ENCODE measurements around the gene HIRIP3.

HIRIP3 gene

GRCh38 chr16:29978081-29978480 lies 17.3 kb downstream of the HIRIP3 start:
- ATAC-seq = no peak
- TF ChIP-seq ZFP30 (CRISPR knock-in tag; IDR thresholded peaks at IDR 0.05) = no peak
- no peak for TF ChIP-seq PPARA (CRISPR knock-in tag; IDR thresholded peaks at IDR 0.05; ENCODE audit: borderline replicate concordance)
- TF ChIP-seq ZNF565 (CRISPR knock-in tag; conservative IDR thresholded peaks at IDR 0.05; ENCODE audit: low read depth) = no peak
- TF ChIP-seq CREB5 (CRISPR knock-in tag; IDR thresholded peaks at IDR 0.05; ENCODE audit: low read depth) = no peak
- TF ChIP-seq ZFP3 (CRISPR knock-in tag; IDR thresholded peaks at IDR 0.05) = no peak
- TF ChIP-seq TCF4 (CRISPR knock-in tag; IDR thresholded peaks at IDR 0.05; ENCODE audit: borderline replicate concordance) = no peak
- no peak for TF ChIP-seq ZC3H10 (CRISPR knock-in tag; IDR thresholded peaks at IDR 0.05)
- TF ChIP-seq, protein P1, sequence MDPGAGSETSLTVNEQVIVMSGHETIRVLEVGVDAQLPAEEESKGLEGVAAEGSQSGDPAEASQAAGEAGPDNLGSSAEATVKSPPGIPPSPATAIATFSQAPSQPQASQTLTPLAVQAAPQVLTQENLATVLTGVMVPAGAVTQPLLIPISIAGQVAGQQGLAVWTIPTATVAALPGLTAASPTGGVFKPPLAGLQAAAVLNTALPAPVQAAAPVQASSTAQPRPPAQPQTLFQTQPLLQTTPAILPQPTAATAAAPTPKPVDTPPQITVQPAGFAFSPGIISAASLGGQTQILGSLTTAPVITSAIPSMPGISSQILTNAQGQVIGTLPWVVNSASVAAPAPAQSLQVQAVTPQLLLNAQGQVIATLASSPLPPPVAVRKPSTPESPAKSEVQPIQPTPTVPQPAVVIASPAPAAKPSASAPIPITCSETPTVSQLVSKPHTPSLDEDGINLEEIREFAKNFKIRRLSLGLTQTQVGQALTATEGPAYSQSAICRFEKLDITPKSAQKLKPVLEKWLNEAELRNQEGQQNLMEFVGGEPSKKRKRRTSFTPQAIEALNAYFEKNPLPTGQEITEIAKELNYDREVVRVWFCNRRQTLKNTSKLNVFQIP (CRISPR knock-in tag; IDR thresholded peaks at IDR 0.05; ENCODE audit: borderline replicate concordance, low read depth) = no peak
- TF ChIP-seq BACH2 (CRISPR knock-in tag; IDR thresholded peaks at IDR 0.05; ENCODE audit: borderline replicate concordance) = no peak
- TF ChIP-seq ISL1 (CRISPR knock-in tag; IDR thresholded peaks at IDR 0.05) = no peak
- no peak for TF ChIP-seq PATZ1 (CRISPR knock-in tag; IDR thresholded peaks at IDR 0.05; ENCODE audit: borderline replicate concordance)
- no peak for TF ChIP-seq TOX (CRISPR knock-in tag; IDR thresholded peaks at IDR 0.05; ENCODE audit: borderline replicate concordance)
- TF ChIP-seq CSDC2 (CRISPR knock-in tag; IDR thresholded peaks at IDR 0.05) = no peak
- no peak for TF ChIP-seq CSRNP3 (CRISPR knock-in tag; IDR thresholded peaks at IDR 0.05)
- TF ChIP-seq SNAI2 (CRISPR knock-in tag; IDR thresholded peaks at IDR 0.05) = no peak
- TF ChIP-seq TSHZ2 (CRISPR knock-in tag; IDR thresholded peaks at IDR 0.05) = no peak
- TF ChIP-seq GLIS3 (CRISPR knock-in tag; IDR thresholded peaks at IDR 0.05) = no peak
- TF ChIP-seq ZNF70 (CRISPR knock-in tag; IDR thresholded peaks at IDR 0.05) = no peak
- TF ChIP-seq RARB (CRISPR knock-in tag; IDR thresholded peaks at IDR 0.05) = no peak
- no peak for TF ChIP-seq ARNTL (CRISPR knock-in tag; IDR thresholded peaks at IDR 0.05; ENCODE audit: borderline replicate concordance, low read depth)

DNA sequence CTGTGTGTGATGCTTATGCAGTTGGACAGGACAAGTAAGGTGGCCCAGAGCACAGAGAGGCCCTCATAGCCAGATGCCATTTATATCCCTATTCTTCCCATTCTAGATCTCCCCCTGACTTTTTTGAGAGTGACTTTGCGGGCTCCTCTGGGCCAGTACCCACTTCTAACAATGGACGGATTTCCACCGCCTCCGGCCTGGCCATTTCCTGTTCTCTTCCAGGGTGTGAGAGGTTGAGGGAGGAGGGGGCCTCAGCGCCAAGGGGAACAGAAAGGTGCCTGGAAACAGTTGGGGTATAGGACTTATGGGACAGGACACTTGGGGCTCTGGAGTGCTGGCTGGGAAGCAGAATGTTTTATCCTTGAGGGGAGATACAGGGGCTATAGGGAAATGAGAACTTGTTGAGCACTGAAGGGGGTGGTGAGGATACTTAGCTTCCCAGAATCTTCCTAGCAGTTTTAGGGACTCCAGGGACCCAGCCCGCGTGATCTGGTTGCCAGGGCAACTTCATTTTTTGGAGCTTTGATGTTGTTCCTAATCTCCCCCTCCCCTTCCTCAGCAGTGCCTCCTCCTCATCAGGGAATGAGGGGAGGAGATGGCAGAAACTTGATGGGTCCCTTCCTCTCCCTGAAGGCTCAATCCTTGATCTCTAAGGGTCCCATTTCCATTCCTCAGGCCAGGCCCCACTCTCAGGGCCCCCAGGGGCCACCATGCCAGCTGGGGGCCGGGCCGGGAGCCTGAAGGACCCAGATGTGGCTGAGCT lies 18.2 kb downstream of the HIRIP3 start:
- no peak for ATAC-seq
- TF ChIP-seq OSR1 (CRISPR knock-in tag; IDR thresholded peaks at IDR 0.05) (no peak), CSDC2 (CRISPR knock-in tag; IDR thresholded peaks at IDR 0.05) (no peak), ZNF8 (CRISPR knock-in tag; IDR thresholded peaks at IDR 0.05) (no peak), ISL1 (CRISPR knock-in tag; IDR thresholded peaks at IDR 0.05) (no peak), ZFP3 (CRISPR knock-in tag; IDR thresholded peaks at IDR 0.05) (no peak), PATZ1 (CRISPR knock-in tag; IDR thresholded peaks at IDR 0.05; ENCODE audit: borderline replicate concordance) (no peak), RARB (CRISPR knock-in tag; IDR thresholded peaks at IDR 0.05) (no peak), TSHZ2 (CRISPR knock-in tag; IDR thresholded peaks at IDR 0.05) (no peak), ESRRG (CRISPR knock-in tag; IDR thresholded peaks at IDR 0.05) (no peak), ZNF565 (CRISPR knock-in tag; conservative IDR thresholded peaks at IDR 0.05; ENCODE audit: low read depth) (no peak), BACH2 (CRISPR knock-in tag; IDR thresholded peaks at IDR 0.05; ENCODE audit: borderline replicate concordance) (no peak)
- TF ChIP-seq, protein P1 (CRISPR knock-in tag; IDR thresholded peaks at IDR 0.05; ENCODE audit: borderline replicate concordance, low read depth) = no peak
